ENCODE data around the gene BEND6. TPM values are rescaled to one million over a fixed set of nuclear protein-coding genes. Genes with fewer than 3 reads are reported as not detected.

BEND6 gene
- total and polyA plus RNA-seq, 10 of the 15 experiments (the other 5 are each of a cell fraction or from before 2014, with no cell fraction given), result 0.79 to 2.8 (median 1.6) TPM

- Histone ChIP-seq H3K4me2 (ENCODE audit: control insufficient read depth, insufficient read depth) (no peak overlapping the region), H3K9me3 (replicated peaks; ENCODE audit: control insufficient read depth, insufficient read depth, low read length) (no peaks in the 10 kb centered on the region), H3K4me3 (no peak overlapping the region), H3K4me1 (ENCODE audit: control insufficient read depth, insufficient read depth, low read length) (no peaks in the 10 kb centered on the region), H3K36me3 (ENCODE audit: control insufficient read depth in 2 of 2, insufficient read depth in 2 of 2, low read length in 1 of 2) (no peaks in the 10 kb centered on the region), H3K27ac (ENCODE audit: control insufficient read depth, insufficient read depth) (no peak overlapping the region), H3K27me3 (replicated peaks in 1 of 2; ENCODE audit: control insufficient read depth in 2 of 2, insufficient read depth in 2 of 2, low read length in 1 of 2) (no peaks in the 10 kb centered on the region), H3K9ac (ENCODE audit: control insufficient read depth, insufficient read depth, low read length) (no peak overlapping the region), H2AFZ (ENCODE audit: control insufficient read depth, low read depth, low read length) (no peak overlapping the region), H3K79me2 (ENCODE audit: control insufficient read depth, insufficient read depth, low read length) (no peaks in the 10 kb centered on the region), H4K20me1 (ENCODE audit: control insufficient read depth, insufficient read depth) (no peaks in the 10 kb centered on the region)
- CTCF ChIA-PET, result interaction anchor here (0.6 to 2.0 kb wide), 3 partner anchors 96 to 122 kb away, joined by 3 to 6 read pairs (median 3); no protein-coding TSS in a partner anchor
- WGBS (ENCODE audit: insufficient coverage, insufficient replicate concordance, low lambda C conversion rate, missing lambda C conversion rate), result 44% methylated on average over 4 of the region's 4 CpGs
- RAD21 ChIA-PET (ENCODE audit: unreplicated experiment), result interaction anchor here (0.8 kb wide), 1 partner anchor 111 kb away, joined by 3 read pairs; no protein-coding TSS in a partner anchor
- no TSS peak for BruUV-seq (replicated peaks)
- POLR2A ChIA-PET, result no interaction called here
- SMC1A ChIA-PET (ENCODE audit: uncharacterized antibody, unreplicated experiment), result interaction anchor here (0.9 to 1.3 kb wide), 4 partner anchors 24 to 111 kb away, joined by 3 to 4 read pairs (median 3); no protein-coding TSS in a partner anchor
- in situ Hi-C loops (cut with MboI) (no loop called here), intact Hi-C loops (cut with micrococcal nuclease; ENCODE audit: unreplicated experiment) (no loop called here)
- DNase-seq (ENCODE audit: low read depth, low spot score), result no peak
- no peak for ATAC-seq
- FAIRE-seq, result no peak
- TF ChIP-seq NKRF (conservative IDR thresholded peaks at IDR 0.05) (no peak), ZSCAN29 (IDR thresholded peaks at IDR 0.05) (no peak), IKZF2 (IDR thresholded peaks at IDR 0.05) (no peak), PAX8 (IDR thresholded peaks at IDR 0.05) (no peak), HSF1 (IDR thresholded peaks at IDR 0.05; ENCODE audit: low read depth, low read length) (no peak), IRF5 (IDR thresholded peaks at IDR 0.05; ENCODE audit: borderline replicate concordance) (no peak), ZBTB11 (CRISPR knock-in tag; IDR thresholded peaks at IDR 0.05) (no peak), YY1 (IDR thresholded peaks at IDR 0.05; ENCODE audit: low read depth, low read length) (no peak), RBBP5 (conservative IDR thresholded peaks at IDR 0.05) (no peak), GATAD2B (conservative IDR thresholded peaks at IDR 0.05; ENCODE audit: low read depth) (no peak), CREM (IDR thresholded peaks at IDR 0.05; ENCODE audit: low read depth) (no peak), ZNF592 (IDR thresholded peaks at IDR 0.05) (no peak)
These were observed 58.6 kb downstream of the BEND6 start for GRCh38 chr6:57013521-57013926.
